HEK293 (cell line): ENCODE measurements around the gene ICAM2.

Experiments used
- CTCF ChIA-PET: fragments of 350-600 bp; formaldehyde crosslinking; extraction: SDS; loops from one replicate; lab custom pipeline; 2021; ENCODE audit warnings: antibody characterized with exemption; lab: Yijun Ruan, JAX
- POLR2A ChIA-PET: fragments of 300-600 bp; formaldehyde crosslinking; extraction: SDS; loops from one replicate; lab custom pipeline; 2020; ENCODE audit warnings: antibody characterized with exemption, inconsistent platforms; lab: Yijun Ruan, JAX
- H3K27ac ChIP-seq: fragments of 200-500 bp; sonication (Bioruptor generic); 2 replicates; pipeline ENCODE4 v1.5.1; 2014; ENCODE audit warnings: low read depth, low read length, control low read depth, inconsistent platforms; ENCODE audit errors: extremely low read depth
- H3K36me3 ChIP-seq, 2 experiments: fragments of 200-500 bp in 1 of 2; sonication (Bioruptor generic) in 1 of 2; 1 replicate in 1 of 2; 2 replicates in 1 of 2; pipeline ENCODE4 v1.5.1; 2014 to 2017; ENCODE audit warnings: inconsistent platforms in 2 of 2, low read length in 2 of 2; ENCODE audit not compliant: control insufficient read depth in 2 of 2, insufficient read depth in 1 of 2
- H3K4me1 ChIP-seq: fragments of 200-500 bp; sonication (Bioruptor generic); 2 replicates; pipeline ENCODE4 v1.5.1; 2014; ENCODE audit warnings: mild to moderate bottlenecking, low read length, inconsistent platforms; ENCODE audit not compliant: control insufficient read depth, insufficient read depth
- H3K4me3 ChIP-seq: 2 replicates; pipeline ENCODE4 v1.5.1; 2011; ENCODE audit warnings: low read depth, mild to moderate bottlenecking, control low read depth, low read length, moderate library complexity
- H3K9me3 ChIP-seq: fragments of 200-500 bp; sonication (Bioruptor generic); 2 replicates; pipeline ENCODE4 v1.5.1; 2014; ENCODE audit warnings: low read depth, low read length, inconsistent platforms; ENCODE audit not compliant: control insufficient read depth, insufficient read depth
- GLI4 ChIP-seq: fragments of 450-650 bp; formaldehyde crosslinking; IDR thresholded peaks from 2 replicates; pipeline ENCODE4 v1.5.1; 2016; ENCODE audit warnings: missing biosample characterization, missing genetic modification characterization
- KLF16 ChIP-seq: fragments of 450-650 bp; formaldehyde crosslinking; IDR thresholded peaks from 2 replicates; pipeline ENCODE4 v1.5.1; 2017; ENCODE audit warnings: missing biosample characterization, missing genetic modification characterization
- WT1 ChIP-seq: fragments of 450-650 bp; formaldehyde crosslinking; IDR thresholded peaks from 2 replicates; pipeline ENCODE4 v1.5.1; 2016; ENCODE audit warnings: missing biosample characterization, missing genetic modification characterization
- YY1 ChIP-seq: fragments of 450-650 bp; formaldehyde crosslinking; IDR thresholded peaks from 2 replicates; pipeline ENCODE4 v1.5.1; 2018; ENCODE audit warnings: missing biosample characterization, missing genetic modification characterization
- ZBTB21 ChIP-seq: fragments of 450-650 bp; formaldehyde crosslinking; IDR thresholded peaks from 2 replicates; pipeline ENCODE4 v1.5.1; 2017; ENCODE audit warnings: missing biosample characterization, missing genetic modification characterization
- ZBTB7A ChIP-seq: fragments of 450-650 bp; formaldehyde crosslinking; IDR thresholded peaks from 2 replicates; pipeline ENCODE4 v1.5.1; 2016; ENCODE audit warnings: low read depth, missing biosample characterization, missing genetic modification characterization
- ZEB2 ChIP-seq: fragments of 450-650 bp; formaldehyde crosslinking; IDR thresholded peaks from 2 replicates; pipeline ENCODE4 v1.5.1; 2016; ENCODE audit warnings: missing biosample characterization, missing genetic modification characterization
- ZFP37 ChIP-seq: fragments of 450-650 bp; formaldehyde crosslinking; IDR thresholded peaks from 2 replicates; pipeline ENCODE4 v1.5.1; 2016; ENCODE audit warnings: missing biosample characterization, missing genetic modification characterization
- ZFP69B ChIP-seq: fragments of 450-650 bp; formaldehyde crosslinking; IDR thresholded peaks from 2 replicates; pipeline ENCODE4 v1.5.1; 2016; ENCODE audit warnings: missing biosample characterization, missing genetic modification characterization
- ZNF155 ChIP-seq: fragments of 450-650 bp; formaldehyde crosslinking; IDR thresholded peaks from 2 replicates; pipeline ENCODE4 v1.5.1; 2016; ENCODE audit warnings: missing biosample characterization, missing genetic modification characterization
- ZNF23 ChIP-seq: fragments of 450-650 bp; formaldehyde crosslinking; IDR thresholded peaks from 2 replicates; pipeline ENCODE4 v1.5.1; 2016; ENCODE audit warnings: missing biosample characterization, missing genetic modification characterization, borderline replicate concordance
- ZNF280C ChIP-seq: fragments of 450-650 bp; formaldehyde crosslinking; IDR thresholded peaks from 2 replicates; pipeline ENCODE4 v1.5.1; 2016; ENCODE audit warnings: missing biosample characterization, missing genetic modification characterization
- ZNF335 ChIP-seq: fragments of 450-650 bp; formaldehyde crosslinking; conservative IDR thresholded peaks from 2 replicates; pipeline ENCODE4 v1.5.1; 2016; ENCODE audit warnings: missing biosample characterization, missing genetic modification characterization
- ZNF350 ChIP-seq: fragments of 450-650 bp; formaldehyde crosslinking; IDR thresholded peaks from 2 replicates; pipeline ENCODE4 v1.5.0; 2017; ENCODE audit warnings: missing biosample characterization, mild to moderate bottlenecking, missing genetic modification characterization
- ZNF433 ChIP-seq: fragments of 450-650 bp; formaldehyde crosslinking; IDR thresholded peaks from 2 replicates; pipeline ENCODE4 v1.5.1; 2016; ENCODE audit warnings: missing biosample characterization, missing genetic modification characterization, low read depth
- ZNF449 ChIP-seq: fragments of 450-650 bp; formaldehyde crosslinking; IDR thresholded peaks from 2 replicates; pipeline ENCODE4 v1.5.1; 2017; ENCODE audit warnings: missing biosample characterization, mild to moderate bottlenecking, missing genetic modification characterization, moderate library complexity
- ZNF501 ChIP-seq: fragments of 450-650 bp; formaldehyde crosslinking; IDR thresholded peaks from 2 replicates; pipeline ENCODE4 v1.5.1; 2016; ENCODE audit warnings: missing biosample characterization, missing genetic modification characterization
- ZNF549 ChIP-seq: fragments of 450-650 bp; IDR thresholded peaks from 2 replicates; pipeline ENCODE4 v1.5.1; 2018; ENCODE audit warnings: missing biosample characterization, missing genetic modification characterization, mild to moderate bottlenecking, inconsistent platforms, moderate library complexity
- ZNF600 ChIP-seq: fragments of 450-650 bp; formaldehyde crosslinking; IDR thresholded peaks from 2 replicates; pipeline ENCODE4 v1.5.1; 2016; ENCODE audit warnings: missing biosample characterization, missing genetic modification characterization
- ZNF747 ChIP-seq: fragments of 450-650 bp; formaldehyde crosslinking; IDR thresholded peaks from 2 replicates; pipeline ENCODE4 v1.5.1; 2016; ENCODE audit warnings: missing biosample characterization, missing genetic modification characterization
- ZNF76 ChIP-seq: fragments of 450-650 bp; formaldehyde crosslinking; IDR thresholded peaks from 2 replicates; pipeline ENCODE4; 2016; ENCODE audit warnings: low read depth, missing biosample characterization, missing genetic modification characterization, borderline replicate concordance
- ZNF791 ChIP-seq: fragments of 450-650 bp; formaldehyde crosslinking; IDR thresholded peaks from 2 replicates; pipeline ENCODE4 v1.5.1; 2016; ENCODE audit warnings: missing biosample characterization, missing genetic modification characterization
- ZNF837 ChIP-seq: fragments of 450-650 bp; formaldehyde crosslinking; IDR thresholded peaks from 2 replicates; pipeline ENCODE4 v1.5.1; 2016; ENCODE audit warnings: missing biosample characterization, missing genetic modification characterization
- ZSCAN16 ChIP-seq: fragments of 450-650 bp; formaldehyde crosslinking; IDR thresholded peaks from 2 replicates; pipeline ENCODE4 v1.5.1; 2016; ENCODE audit warnings: missing biosample characterization, missing genetic modification characterization
- ZSCAN18 ChIP-seq: fragments of 450-650 bp; formaldehyde crosslinking; IDR thresholded peaks from 2 replicates; pipeline ENCODE4 v1.5.1; 2016; ENCODE audit warnings: missing biosample characterization, missing genetic modification characterization

Gene ICAM2

GRCh38 chr17:64004903-64005733 lies 15.3 kb downstream of the ICAM2 start:
- TF ChIP-seq ZBTB7A = no peak
- TF ChIP-seq ZNF280C = no peak
- TF ChIP-seq YY1 (tag by site-specific recombination) = no peak
- TF ChIP-seq ZFP69B = no peak
- TF ChIP-seq ZNF433 = no peak
- TF ChIP-seq ZEB2 (tag by site-specific recombination) = no peak
- no peak for TF ChIP-seq ZNF335 (tag by site-specific recombination)
- no peak for TF ChIP-seq ZNF747 (tag by site-specific recombination)
- TF ChIP-seq ZNF23 = no peak
- TF ChIP-seq WT1 (tag by site-specific recombination) = no peak
- no peak for TF ChIP-seq KLF16 (tag by site-specific recombination)
- no peak for TF ChIP-seq ZSCAN16
- no peak for TF ChIP-seq ZNF350
- TF ChIP-seq ZNF501 (tag by site-specific recombination) = no peak
- ChIA-PET POLR2A (no interaction called here), CTCF (interaction anchor here (0.6 to 1.2 kb wide), 4 partner anchors 12 to 579 kb away, joined by 3 to 6 read pairs (median 3); no protein-coding TSS in a partner anchor)
- no peaks in the 10 kb centered on the region; the same call in 1 of the 2 replicates for H3K4me1 ChIP-seq
- no peaks in the 10 kb centered on the region for H3K36me3 ChIP-seq
- no peaks in the 10 kb centered on the region for H3K9me3 ChIP-seq
- no peak overlapping the region for H3K4me3 ChIP-seq
- no peak overlapping the region for H3K27ac ChIP-seq

- H3K27ac ChIP-seq = no peak overlapping the region
- no peaks in the 10 kb centered on the region for H3K9me3 ChIP-seq
- ChIA-PET CTCF (no interaction called here), POLR2A (no interaction called here)
- H3K4me3 ChIP-seq = no peak overlapping the region
- H3K4me1 ChIP-seq = no peaks in the 10 kb centered on the region; the same call in 1 of the 2 replicates
- TF ChIP-seq ZNF155 (no peak), ZNF549 (tag by site-specific recombination) (no peak), GLI4 (no peak), ZNF600 (no peak), ZSCAN16 (no peak), ZNF837 (no peak), ZBTB21 (tag by site-specific recombination) (no peak), ZFP37 (tag by site-specific recombination) (no peak), ZNF791 (tag by site-specific recombination) (no peak), ZNF449 (tag by site-specific recombination) (no peak), ZSCAN18 (tag by site-specific recombination) (no peak), ZNF76 (tag by site-specific recombination) (no peak)
- H3K36me3 ChIP-seq = no peaks in the 10 kb centered on the region
These were observed 16.1 kb downstream of the ICAM2 start for GRCh38 chr17:64004218-64004770.
